Activated CD8-positive, alpha-beta T cell treated with anti-CD3 and anti-CD28 coated beads for 36 hours (primary cell): ENCODE data around the gene UNKL. TPM values are rescaled to one million over a fixed set of nuclear protein-coding genes. Genes with fewer than 3 reads are reported as not detected.

ENCODE experiments used
- ATAC-seq: fragments of 200-7000 bp; cut with Tn5 transposase; one replicate; pipeline ENCODE4 v1.10.0; 2021; ENCODE audit warnings: mild to moderate bottlenecking, moderate library complexity
- CTCF ChIA-PET: fragments of 350-600 bp; sonication (Branson Sonifier 250); formaldehyde crosslinking; loops from one replicate; lab custom pipeline; 2021; ENCODE audit warnings: antibody characterized with exemption; lab: Charles Lee
- POLR2A ChIA-PET: fragments of 350-600 bp; sonication (Branson Sonifier 250); formaldehyde crosslinking; loops from one replicate; lab custom pipeline; 2021; ENCODE audit warnings: antibody characterized with exemption; lab: Charles Lee
- DNase-seq: peaks from one replicate; pipeline ENCODE4 v3.0.0-alpha.2; 2020
- H3K27ac Mint-ChIP-seq: one replicate; pipeline ENCODE4 v1.8.0; 2021; ENCODE audit warnings: mild to moderate bottlenecking, mixed read lengths
- H3K27me3 Mint-ChIP-seq: one replicate; pipeline ENCODE4 v1.8.0; 2021; ENCODE audit warnings: mixed read lengths
- H3K36me3 Mint-ChIP-seq: one replicate; pipeline ENCODE4 v1.8.0; 2021; ENCODE audit warnings: low read depth, mixed read lengths
- H3K4me1 Mint-ChIP-seq: one replicate; pipeline ENCODE4 v1.8.0; 2021; ENCODE audit warnings: low read depth, mixed read lengths
- H3K4me3 Mint-ChIP-seq: one replicate; pipeline ENCODE4 v1.8.0; 2021; ENCODE audit warnings: mild to moderate bottlenecking, moderate library complexity, mixed read lengths
- H3K9me3 Mint-ChIP-seq: one replicate; pipeline ENCODE4 v1.8.0; 2021; ENCODE audit warnings: mixed read lengths
- CTCF ChIP-seq: fragments of 200-600 bp; IDR thresholded peaks from one replicate; pipeline ENCODE4 v1.8.0; 2022; ENCODE audit warnings: antibody characterized with exemption, mild to moderate bottlenecking
- intact Hi-C: fragments of 100-400 bp; cut with micrococcal nuclease; formaldehyde crosslinking; loops from one replicate; pipeline ENCODE4 v1.10.0; 2022
- total RNA-seq, 2 experiments: library from RNA; stranded (reverse); gene quantifications; one replicate each; pipeline ENCODE4 v1.2.3, GENCODE V29; 2021

Gene UNKL
- total RNA-seq, 2 experiments from 2014 or later: 32.4 to 38.1 TPM

- no peak for DNase-seq
- TF ChIP-seq CTCF: no peak
- no peak for ATAC-seq
- no peak overlapping the region for H3K4me3 Mint-ChIP-seq
- H3K27me3 Mint-ChIP-seq: no peaks in the 10 kb centered on the region
- peaks cover 5% of the 10 kb centered on the region for H3K36me3 Mint-ChIP-seq
- CTCF ChIA-PET: no interaction called here
- H3K4me1 Mint-ChIP-seq: no peaks in the 10 kb centered on the region
- H3K9me3 Mint-ChIP-seq: no peaks in the 10 kb centered on the region
- H3K27ac Mint-ChIP-seq: no peak overlapping the region
- POLR2A ChIA-PET: interaction anchor here (0.6 kb wide), 1 partner anchor 547 kb away, joined by 3 read pairs; no protein-coding TSS in a partner anchor
- intact Hi-C loops: no loop called here
Observed at GRCh38 chr16:1392826-1393225, 21.7 kb downstream of the UNKL start.

- DNase-seq (peak; percentile 13), ATAC-seq (no peak)
- no peaks in the 10 kb centered on the region for H3K4me1 Mint-ChIP-seq
- intact Hi-C loops: no loop called here
- peaks cover 5% of the 10 kb centered on the region for H3K36me3 Mint-ChIP-seq
- POLR2A ChIA-PET: interaction anchor here (2.0 kb wide), 1 partner anchor 11 kb away, joined by 7 read pairs; no protein-coding TSS in a partner anchor
- no peak overlapping the region for H3K4me3 Mint-ChIP-seq
- no peak for TF ChIP-seq CTCF
- H3K9me3 Mint-ChIP-seq: no peaks in the 10 kb centered on the region
- no peaks in the 10 kb centered on the region for H3K27me3 Mint-ChIP-seq
- CTCF ChIA-PET: interaction anchor here (1.4 kb wide), 1 partner anchor 27 kb away, joined by 3 read pairs; no protein-coding TSS in a partner anchor
- H3K27ac Mint-ChIP-seq: peak overlapping the region; percentile 20
Observed at GRCh38 chr16:1390239-1390779, 24.2 kb downstream of the UNKL start.

- H3K36me3 Mint-ChIP-seq: peaks cover 5% of the 10 kb centered on the region
- no peak overlapping the region for H3K27ac Mint-ChIP-seq
Observed at GRCh38 chr16:1389762-1390161, 24.7 kb downstream of the UNKL start.

GRCh38 chr16:1387331-1387730 is 27.2 kb downstream of the UNKL start:
- H3K9me3 Mint-ChIP-seq: no peaks in the 10 kb centered on the region
- CTCF ChIA-PET: interaction anchor here (1.4 kb wide), 1 partner anchor 24 kb away, joined by 4 read pairs; no protein-coding TSS in a partner anchor
- TF ChIP-seq CTCF: no peak
- H3K27ac Mint-ChIP-seq: no peak overlapping the region
- POLR2A ChIA-PET: no interaction called here
- no peaks in the 10 kb centered on the region for H3K27me3 Mint-ChIP-seq
- ATAC-seq (no peak), DNase-seq (no peak)
- H3K4me3 Mint-ChIP-seq: no peak overlapping the region
- no peaks in the 10 kb centered on the region for H3K4me1 Mint-ChIP-seq
- intact Hi-C loops: no loop called here
- peaks cover 5% of the 10 kb centered on the region for H3K36me3 Mint-ChIP-seq

More at GRCh38 chr16:1389762-1390161, 24.7 kb downstream of the UNKL start:
- H3K4me1 Mint-ChIP-seq: no peaks in the 10 kb centered on the region
- DNase-seq (no peak), ATAC-seq (no peak)
- no peak overlapping the region for H3K4me3 Mint-ChIP-seq
- no peaks in the 10 kb centered on the region for H3K9me3 Mint-ChIP-seq
- ChIA-PET CTCF (interaction anchor here (1.4 kb wide), 1 partner anchor 26 kb away, joined by 3 read pairs; no protein-coding TSS in a partner anchor), POLR2A (interaction anchor here (2.0 kb wide), 1 partner anchor 10 kb away, joined by 7 read pairs; no protein-coding TSS in a partner anchor)
- H3K27me3 Mint-ChIP-seq: no peaks in the 10 kb centered on the region
- TF ChIP-seq CTCF: no peak
- intact Hi-C loops: no loop called here

- ATAC-seq (no peak), DNase-seq (no peak)
- intact Hi-C loops: no loop called here
- no peak overlapping the region for H3K27ac Mint-ChIP-seq
- H3K4me3 Mint-ChIP-seq: no peak overlapping the region
- TF ChIP-seq CTCF: no peak
- peaks cover under 1% of the 10 kb centered on the region for H3K4me1 Mint-ChIP-seq
- no peaks in the 10 kb centered on the region for H3K27me3 Mint-ChIP-seq
- peaks cover 5% of the 10 kb centered on the region for H3K36me3 Mint-ChIP-seq
- ChIA-PET CTCF (no interaction called here), POLR2A (no interaction called here)
- no peaks in the 10 kb centered on the region for H3K9me3 Mint-ChIP-seq
Observed at GRCh38 chr16:1385232-1385631, 29.3 kb downstream of the UNKL start.
